MCF 10A (cell line): ENCODE results near the gene TNRC6B. TPM values are rescaled to one million over a fixed set of nuclear protein-coding genes. Genes with fewer than 3 reads are reported as not detected.

Experiments
- BruUV-seq: library from RNA; stranded (reverse); fragments of 400-500 nt; replicated peaks from 2 replicates; lab custom pipeline; 2021; lab: Mats Ljungman, UMichigan
- CTCF ChIA-PET: fragments of 300-600 bp; sonication (Branson Sonifier 250); formaldehyde crosslinking; extraction: SDS; loops from one replicate; lab custom pipeline; 2021; ENCODE audit warnings: antibody characterized with exemption, inconsistent platforms; lab: Yijun Ruan, JAX
- POLR2A ChIA-PET: fragments of 300-600, 350-650 bp; sonication (Branson Sonifier 250); formaldehyde crosslinking; extraction: SDS; loops from one replicate; lab custom pipeline; 2020; ENCODE audit warnings: antibody characterized with exemption, inconsistent platforms; lab: Yijun Ruan, JAX
- DNase-seq: peaks from one replicate; pipeline ENCODE4 v3.0.0-alpha.2; 2018; ENCODE audit not compliant: unreplicated experiment
- H3K27ac Mint-ChIP-seq: one replicate; pipeline ENCODE4 v1.8.0; 2022; ENCODE audit warnings: mild to moderate bottlenecking, low read depth, mixed read lengths; ENCODE audit not compliant: unreplicated experiment
- H3K27me3 Mint-ChIP-seq: one replicate; pipeline ENCODE4 v1.8.0; 2022; ENCODE audit warnings: mixed read lengths; ENCODE audit not compliant: insufficient read depth, unreplicated experiment
- H3K36me3 Mint-ChIP-seq: one replicate; pipeline ENCODE4 v1.8.0; 2022; ENCODE audit warnings: mild to moderate bottlenecking, moderate library complexity, mixed read lengths; ENCODE audit not compliant: insufficient read depth, unreplicated experiment
- H3K4me1 Mint-ChIP-seq: one replicate; pipeline ENCODE4 v1.8.0; 2022; ENCODE audit warnings: mixed read lengths; ENCODE audit not compliant: insufficient read depth, unreplicated experiment
- H3K4me3 Mint-ChIP-seq: one replicate; pipeline ENCODE4 v1.8.0; 2022; ENCODE audit warnings: mild to moderate bottlenecking, moderate library complexity, mixed read lengths; ENCODE audit not compliant: unreplicated experiment
- H3K9me3 Mint-ChIP-seq: one replicate; pipeline ENCODE4 v1.8.0; 2022; ENCODE audit warnings: mixed read lengths; ENCODE audit not compliant: unreplicated experiment
- CTCF ChIP-seq: fragments of 200-600 bp; IDR thresholded peaks from one replicate; pipeline ENCODE4 v1.8.0; 2022; ENCODE audit warnings: antibody characterized with exemption, mild to moderate bottlenecking; ENCODE audit not compliant: unreplicated experiment
- intact Hi-C: fragments of 100-400 bp; cut with micrococcal nuclease; formaldehyde crosslinking; loops from 2 replicates; pipeline ENCODE4 v1.14.1; 2022
- total RNA-seq: library from RNA; stranded (reverse); gene quantifications from 2 replicates; pipeline ENCODE4 v1.2.3, GENCODE V29; 2022

TNRC6B gene
- total RNA-seq, 1 experiment from 2014 or later: 27.1 TPM

- Mint-ChIP-seq H3K27ac (no peak overlapping the region), H3K36me3 (peaks cover 91% of the 10 kb centered on the region), H3K4me3 (no peak overlapping the region), H3K9me3 (no peaks in the 10 kb centered on the region), H3K27me3 (no peaks in the 10 kb centered on the region), H3K4me1 (no peaks in the 10 kb centered on the region)
- intact Hi-C loops: no loop called here
- CTCF ChIA-PET: interaction anchor here (0.7 kb wide), 1 partner anchor 44 kb away, joined by 3 read pairs; no protein-coding TSS in a partner anchor
- BruUV-seq: no TSS peak
- TF ChIP-seq CTCF: no peak
- DNase-seq: no peak
- POLR2A ChIA-PET: interaction anchor here (0.7 kb wide), 1 partner anchor 19 kb away, joined by 4 read pairs; no protein-coding TSS in a partner anchor
These were observed 134.3 kb downstream of the TNRC6B start for GRCh38 chr22:40312050-40312449.

- no peak overlapping the region for H3K27ac Mint-ChIP-seq
- intact Hi-C loops: no loop called here
- DNase-seq: no peak
- peaks cover 93% of the 10 kb centered on the region for H3K36me3 Mint-ChIP-seq
- TF ChIP-seq CTCF: no peak
- H3K4me3 Mint-ChIP-seq: no peak overlapping the region
- H3K9me3 Mint-ChIP-seq: no peaks in the 10 kb centered on the region
- ChIA-PET POLR2A (no interaction called here), CTCF (interaction anchor here (0.6 to 0.7 kb wide), 3 partner anchors 14 to 365 kb away, joined by 3 read pairs; no protein-coding TSS in a partner anchor)
- H3K4me1 Mint-ChIP-seq: no peaks in the 10 kb centered on the region
- H3K27me3 Mint-ChIP-seq: no peaks in the 10 kb centered on the region
- no TSS peak for BruUV-seq
These were observed 135.3 kb downstream of the TNRC6B start for GRCh38 chr22:40313007-40313406.

GRCh38 chr22:40314041-40314440, 136.3 kb downstream of the TNRC6B start:
- ChIA-PET POLR2A (no interaction called here), CTCF (no interaction called here)
- H3K4me1 Mint-ChIP-seq: no peaks in the 10 kb centered on the region
- no peaks in the 10 kb centered on the region for H3K27me3 Mint-ChIP-seq
- H3K9me3 Mint-ChIP-seq: no peaks in the 10 kb centered on the region
- H3K4me3 Mint-ChIP-seq: no peak overlapping the region
- no peak for DNase-seq
- intact Hi-C loops: no loop called here
- no peak for TF ChIP-seq CTCF
- H3K36me3 Mint-ChIP-seq: peaks cover 93% of the 10 kb centered on the region
- no TSS peak for BruUV-seq
- no peak overlapping the region for H3K27ac Mint-ChIP-seq

- intact Hi-C loops: no loop called here
- H3K27me3 Mint-ChIP-seq: no peaks in the 10 kb centered on the region
- ChIA-PET POLR2A (no interaction called here), CTCF (no interaction called here)
- BruUV-seq: no TSS peak
- H3K36me3 Mint-ChIP-seq: peaks cover 84% of the 10 kb centered on the region
- no peaks in the 10 kb centered on the region for H3K9me3 Mint-ChIP-seq
- H3K4me3 Mint-ChIP-seq: no peak overlapping the region
- no peak for TF ChIP-seq CTCF
- H3K27ac Mint-ChIP-seq: no peak overlapping the region
- DNase-seq: no peak
- H3K4me1 Mint-ChIP-seq: no peaks in the 10 kb centered on the region
These were observed 143.0 kb downstream of the TNRC6B start for GRCh38 chr22:40320687-40321086.
